ENCODE measurements around the gene HSPA4L.

Gene HSPA4L

GRCh38 chr4:127868196-127868595 is 86.1 kb downstream of the HSPA4L start:
- no peak for DNase-seq (ENCODE audit: low read depth in 1 of 2, low spot score in 1 of 2)

GRCh38 chr4:127870281-127870680 is 88.2 kb downstream of the HSPA4L start:
- no peak for DNase-seq (ENCODE audit: low read depth in 1 of 2, low spot score in 1 of 2)

GRCh38 chr4:127870688-127871087 is 88.6 kb downstream of the HSPA4L start:
- DNase-seq (ENCODE audit: low read depth in 1 of 2, low spot score in 1 of 2), result no peak

- DNase-seq (ENCODE audit: low read depth in 1 of 2, low spot score in 1 of 2), result no peak
Observed at GRCh38 chr4:127875791-127876190, 93.7 kb downstream of the HSPA4L start.

- peak; percentile 85 to 88 for DNase-seq (ENCODE audit: low read depth in 1 of 2, low spot score in 1 of 2)
Observed at GRCh38 chr4:127880763-127881562, 98.8 kb downstream of the HSPA4L start, which contains the start of gene PLK4. Gene PLK4 (plus strand): TSS chr4:127880893. CDS start chr4:127881135, 242 bp downstream.

GRCh38 chr4:127881563-127881864 is 99.4 kb downstream of the HSPA4L start:
- no peak for DNase-seq (ENCODE audit: low read depth in 1 of 2, low spot score in 1 of 2)

- no peak for DNase-seq (ENCODE audit: low read depth in 1 of 2, low spot score in 1 of 2)
Observed at GRCh38 chr4:127888559-127888958, 106.4 kb downstream of the HSPA4L start.

- DNase-seq (ENCODE audit: low read depth in 1 of 2, low spot score in 1 of 2), result no peak
Observed at GRCh38 chr4:127889903-127890302, 107.8 kb downstream of the HSPA4L start.
